Trophoblast cell (in vitro differentiated cells and primary cell): Measurements from ENCODE around the gene INHBA.
A peak's percentile ranks its signal among the peaks of the same experiment; 100 is the strongest.

Experiments used
- DNase-seq, 2 donors: peaks; one replicate each; pipeline ENCODE4 v3.0.0-alpha.2; 2016
- H2AFZ ChIP-seq: 2 replicates; pipeline ENCODE4 v1.6.1; 2013; ENCODE audit warnings: low read length, moderate library complexity, mild to moderate bottlenecking; ENCODE audit not compliant: insufficient read depth, poor library complexity
- H2AK5ac ChIP-seq: 2 replicates; pipeline ENCODE4 v1.6.1; 2013; ENCODE audit warnings: mild to moderate bottlenecking, low read length
- H2BK120ac ChIP-seq: 2 replicates; pipeline ENCODE4 v1.6.1; 2013; ENCODE audit warnings: low read length, mild to moderate bottlenecking, moderate library complexity; ENCODE audit not compliant: insufficient read depth, poor library complexity
- H2BK12ac ChIP-seq: 2 replicates; pipeline ENCODE4 v1.6.1; 2013; ENCODE audit warnings: mild to moderate bottlenecking, low read length, moderate library complexity
- H2BK5ac ChIP-seq: 2 replicates; pipeline ENCODE4 v1.6.1; 2013; ENCODE audit warnings: low read length, low read depth, moderate library complexity, mild to moderate bottlenecking; ENCODE audit not compliant: poor library complexity
- H3K14ac ChIP-seq: 2 replicates; pipeline ENCODE4 v1.6.1; 2013; ENCODE audit warnings: mild to moderate bottlenecking, low read length
- H3K18ac ChIP-seq: 2 replicates; pipeline ENCODE4 v1.6.1; 2013; ENCODE audit warnings: mild to moderate bottlenecking, low read length
- H3K23ac ChIP-seq: 2 replicates; pipeline ENCODE4 v1.6.1; 2013; ENCODE audit warnings: low read length
- H3K27ac ChIP-seq: 2 replicates; pipeline ENCODE4 v1.5.1; 2013; ENCODE audit warnings: low read depth, mild to moderate bottlenecking, inconsistent platforms, low read length, moderate library complexity
- H3K27me3 ChIP-seq: 2 replicates; pipeline ENCODE4 v1.6.1; 2013; ENCODE audit warnings: inconsistent platforms, mild to moderate bottlenecking, low read length, moderate library complexity; ENCODE audit not compliant: insufficient read depth
- H3K36me3 ChIP-seq, 2 experiments: 1 replicate in 1 of 2; 2 replicates in 1 of 2; pipeline ENCODE4 v1.6.1; 2013; ENCODE audit warnings: low read length in 2 of 2, mild to moderate bottlenecking in 2 of 2, moderate library complexity in 1 of 2; ENCODE audit not compliant: insufficient read depth in 2 of 2, control insufficient read depth in 1 of 2
- H3K4ac ChIP-seq: 2 replicates; pipeline ENCODE4 v1.6.1; 2013; ENCODE audit warnings: low read depth, mild to moderate bottlenecking, low read length, moderate library complexity
- H3K4me1 ChIP-seq, 2 experiments: 1 replicate in 1 of 2; 2 replicates in 1 of 2; pipeline ENCODE4 v1.6.1; 2013; ENCODE audit warnings: low read length in 2 of 2, mild to moderate bottlenecking in 2 of 2, moderate library complexity in 1 of 2; ENCODE audit not compliant: insufficient read depth in 2 of 2, control insufficient read depth in 1 of 2
- H3K4me2 ChIP-seq: 2 replicates; pipeline ENCODE4 v1.6.1; 2013; ENCODE audit warnings: inconsistent platforms, mild to moderate bottlenecking, low read length, moderate library complexity
- H3K4me3 ChIP-seq: 2 replicates; pipeline ENCODE4 v1.5.1; 2013; ENCODE audit warnings: mild to moderate bottlenecking, low read depth, low read length, inconsistent platforms
- H3K79me1 ChIP-seq: one replicate; pipeline ENCODE4 v1.6.1; 2013; ENCODE audit warnings: low read length
- H3K79me2 ChIP-seq: 2 replicates; pipeline ENCODE4 v1.6.1; 2013; ENCODE audit warnings: low read length, mild to moderate bottlenecking; ENCODE audit not compliant: control insufficient read depth, insufficient read depth, poor library complexity
- H3K9ac ChIP-seq: 2 replicates; pipeline ENCODE4 v1.6.1; 2013; ENCODE audit warnings: mild to moderate bottlenecking, low read length
- H3K9me3 ChIP-seq: 2 replicates; pipeline ENCODE4 v1.6.1; 2013; ENCODE audit warnings: low read depth, mild to moderate bottlenecking, control low read depth, inconsistent platforms, low read length; ENCODE audit not compliant: insufficient read depth
- H4K12ac ChIP-seq: 2 replicates; pipeline ENCODE4 v1.6.1; 2013; ENCODE audit warnings: low read depth, mild to moderate bottlenecking, low read length, moderate library complexity
- H4K8ac ChIP-seq: 2 replicates; pipeline ENCODE4 v1.6.1; 2013; ENCODE audit warnings: low read depth, mild to moderate bottlenecking, low read length, moderate library complexity
- H4K91ac ChIP-seq: one replicate; pipeline ENCODE4 v1.6.1; 2013; ENCODE audit warnings: low read depth, mild to moderate bottlenecking, low read length, moderate library complexity
- WGBS: extraction: QIAGEN DNeasy Blood & Tissue Kit; methylation state at CpG from one replicate; pipeline ENCODE4 v1.1.7; 2013; ENCODE audit warnings: missing lambda C conversion rate; ENCODE audit not compliant: insufficient read length, insufficient coverage; ENCODE audit errors: extremely low coverage; 5-methylcytosine and 5-hydroxymethylcytosine counted together

INHBA gene

GRCh38 chr7:41745451-41745850 lies 42.6 kb upstream of the INHBA start:
- H3K27ac ChIP-seq, result no peak overlapping the region
- H3K18ac ChIP-seq, result no peak overlapping the region
- H2AFZ ChIP-seq, result no peak overlapping the region
- peaks cover 4% of the 10 kb centered on the region for H3K9me3 ChIP-seq
- no peak overlapping the region for H4K91ac ChIP-seq
- H3K14ac ChIP-seq, result no peak overlapping the region
- no peak overlapping the region for H3K4ac ChIP-seq
- H3K4me1 ChIP-seq, result peaks cover 0 to 4% of the 10 kb centered on the region in 2 experiments
- H3K79me2 ChIP-seq, result no peaks in the 10 kb centered on the region
- H2AK5ac ChIP-seq, result no peak overlapping the region
- no peak overlapping the region for H2BK12ac ChIP-seq
- H3K4me2 ChIP-seq, result no peak overlapping the region
- no peak overlapping the region for H4K8ac ChIP-seq
- H3K36me3 ChIP-seq, result peaks cover 0 to 4% of the 10 kb centered on the region in 2 experiments
- no peak for DNase-seq
- no peak overlapping the region for H4K12ac ChIP-seq
- no peak overlapping the region for H3K4me3 ChIP-seq
- H2BK120ac ChIP-seq, result no peak overlapping the region
- H3K9ac ChIP-seq, result no peak overlapping the region
- H3K23ac ChIP-seq, result no peak overlapping the region
- H3K27me3 ChIP-seq, result no peaks in the 10 kb centered on the region
- peaks cover 9% of the 10 kb centered on the region for H3K79me1 ChIP-seq
- no peak overlapping the region for H2BK5ac ChIP-seq

DNA sequence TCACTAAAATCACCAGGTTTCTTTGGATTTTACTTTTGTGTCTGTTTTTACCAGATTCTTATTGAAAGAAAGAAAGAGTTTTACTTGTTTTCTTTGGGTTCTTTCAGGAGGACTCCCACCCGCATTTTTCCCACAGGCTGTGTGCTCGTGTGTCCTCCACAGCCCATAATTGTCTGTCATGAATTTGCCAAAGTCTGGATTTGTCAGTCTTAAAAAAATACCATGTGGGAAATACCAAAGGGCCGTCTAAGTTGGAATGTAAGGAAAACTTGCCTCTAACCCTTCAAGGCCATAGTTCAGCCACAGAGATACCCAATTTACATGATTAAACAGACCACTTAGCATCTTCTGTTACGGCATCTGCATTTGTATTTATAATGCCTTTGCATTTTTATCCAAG lies 41.3 kb upstream of the INHBA start:
- Histone ChIP-seq H3K79me1 (peaks cover 6% of the 10 kb centered on the region), H3K4me3 (no peak overlapping the region)
- no CpG with 5 or more reads among the region's 4 CpGs for WGBS

GRCh38 chr7:41742401-41743020 lies 39.6 kb upstream of the INHBA start:
- no peak overlapping the region for H3K4ac ChIP-seq
- no peak overlapping the region for H2BK5ac ChIP-seq
- no peak overlapping the region for H3K23ac ChIP-seq
- peak overlapping the region; percentile 85 for H2BK12ac ChIP-seq
- no peak overlapping the region for H2AK5ac ChIP-seq
- H3K4me1 ChIP-seq, result peaks cover 0 to 3% of the 10 kb centered on the region in 2 experiments
- WGBS, result no CpG with 5 or more reads among the region's 2 CpGs
- H3K14ac ChIP-seq, result no peak overlapping the region
- peaks cover 0 to 2% of the 10 kb centered on the region in 2 experiments for H3K36me3 ChIP-seq
- no peak overlapping the region for H3K18ac ChIP-seq
- no peak overlapping the region for H4K8ac ChIP-seq
- no peaks in the 10 kb centered on the region for H3K79me2 ChIP-seq
- peaks cover 4% of the 10 kb centered on the region for H3K9me3 ChIP-seq
- no peak for DNase-seq
- no peak overlapping the region for H4K12ac ChIP-seq
- H3K9ac ChIP-seq, result no peak overlapping the region
- H3K27me3 ChIP-seq, result no peaks in the 10 kb centered on the region
- no peak overlapping the region for H4K91ac ChIP-seq
- H3K27ac ChIP-seq, result no peak overlapping the region
- H2AFZ ChIP-seq, result no peak overlapping the region
- no peak overlapping the region for H3K4me2 ChIP-seq
- peaks cover 3% of the 10 kb centered on the region for H3K79me1 ChIP-seq
- H2BK120ac ChIP-seq, result no peak overlapping the region
- H3K4me3 ChIP-seq, result no peak overlapping the region

More for the DNA sequence above, 41.3 kb upstream of the INHBA start:
- no peak overlapping the region for H3K9ac ChIP-seq
- H4K91ac ChIP-seq, result no peak overlapping the region
- no peak overlapping the region for H2BK12ac ChIP-seq
- no peak overlapping the region for H2AFZ ChIP-seq
- no peak overlapping the region for H3K23ac ChIP-seq
- H3K4me2 ChIP-seq, result no peak overlapping the region
- peaks cover 0 to 4% of the 10 kb centered on the region in 2 experiments for H3K4me1 ChIP-seq
- no peak overlapping the region for H3K4ac ChIP-seq
- H3K79me2 ChIP-seq, result no peaks in the 10 kb centered on the region
- no peak overlapping the region for H3K18ac ChIP-seq
- H2BK5ac ChIP-seq, result no peak overlapping the region
- no peak overlapping the region for H4K12ac ChIP-seq
- DNase-seq, result no peak
- no peak overlapping the region for H2AK5ac ChIP-seq
- H3K27me3 ChIP-seq, result no peaks in the 10 kb centered on the region
- no peak overlapping the region for H3K14ac ChIP-seq
- H2BK120ac ChIP-seq, result no peak overlapping the region
- H3K9me3 ChIP-seq, result peaks cover 4% of the 10 kb centered on the region
- peaks cover 0 to 2% of the 10 kb centered on the region in 2 experiments for H3K36me3 ChIP-seq
- H3K27ac ChIP-seq, result no peak overlapping the region
- H4K8ac ChIP-seq, result no peak overlapping the region

GRCh38 chr7:41738806-41739205 lies 35.9 kb upstream of the INHBA start:
- Histone ChIP-seq H4K91ac (no peak overlapping the region), H2AFZ (no peak overlapping the region)

More at GRCh38 chr7:41738806-41739205, 35.9 kb upstream of the INHBA start:
- no peak overlapping the region for H2BK5ac ChIP-seq
- no peak overlapping the region for H3K4ac ChIP-seq
- H3K9me3 ChIP-seq, result peaks cover 4% of the 10 kb centered on the region
- H3K14ac ChIP-seq, result no peak overlapping the region
- H2BK12ac ChIP-seq, result no peak overlapping the region
- H3K27me3 ChIP-seq, result no peaks in the 10 kb centered on the region
- no peak for DNase-seq
- no peaks in the 10 kb centered on the region for H3K79me2 ChIP-seq
- H4K12ac ChIP-seq, result no peak overlapping the region
- H3K79me1 ChIP-seq, result peaks cover 3% of the 10 kb centered on the region
- no peak overlapping the region for H3K4me2 ChIP-seq
- no CpG with 5 or more reads among the region's 3 CpGs for WGBS
- H3K18ac ChIP-seq, result no peak overlapping the region
- peaks cover 0 to 2% of the 10 kb centered on the region in 2 experiments for H3K4me1 ChIP-seq
- H3K36me3 ChIP-seq, result peaks cover 0 to 2% of the 10 kb centered on the region in 2 experiments
- no peak overlapping the region for H3K9ac ChIP-seq
- H3K4me3 ChIP-seq, result no peak overlapping the region
- no peak overlapping the region for H4K8ac ChIP-seq
- no peak overlapping the region for H2BK120ac ChIP-seq
- no peak overlapping the region for H2AK5ac ChIP-seq
- no peak overlapping the region for H3K23ac ChIP-seq
- H3K27ac ChIP-seq, result no peak overlapping the region
